Thoracic aorta (tissue), 2 donors: ENCODE results near the gene DCT. TPM values are rescaled to one million over a fixed set of nuclear protein-coding genes. Genes with fewer than 3 reads are reported as not detected.

Experiments used
- ATAC-seq: fragments of 150-250 bp; one replicate; pipeline ENCODE4 v1.8.0; 2017; ENCODE audit warnings: low read depth; ENCODE audit not compliant: insufficient number of reproducible peaks, low FRiP score
- DNase-seq: peaks from one replicate; pipeline ENCODE4 v3.0.0-alpha.2; 2020; ENCODE audit warnings: low spot score
- H3K27ac ChIP-seq, 2 donors: fragments of 200-600 bp; sonication (generic); 1 replicate in 1 of 2; 2 replicates in 1 of 2; pipeline ENCODE4 v1.5.1; 2016; ENCODE audit warnings: mild to moderate bottlenecking in 2 of 2, moderate library complexity in 2 of 2
- H3K27me3 ChIP-seq: fragments of 200-600 bp; sonication (generic); replicated peaks from 2 replicates; pipeline ENCODE4 v1.6.0; 2016; ENCODE audit warnings: mild to moderate bottlenecking; ENCODE audit not compliant: insufficient read depth
- H3K36me3 ChIP-seq: fragments of 200-600 bp; sonication (generic); one replicate; pipeline ENCODE4 v1.5.1; 2016
- H3K4me1 ChIP-seq, 2 donors: fragments of 200-600 bp; sonication (generic); 1 replicate in 1 of 2; 2 replicates in 1 of 2; pipeline versions ENCODE4 v1.5.1 to v1.6.0; 2016; ENCODE audit warnings: low read depth in 2 of 2, mild to moderate bottlenecking in 1 of 2; ENCODE audit not compliant: control insufficient read depth in 1 of 2
- H3K4me3 ChIP-seq: fragments of 200-600 bp; sonication (generic); 2 replicates; pipeline ENCODE4 v1.5.1; 2016; ENCODE audit warnings: mild to moderate bottlenecking
- H3K9me3 ChIP-seq: fragments of 200-600 bp; sonication (generic); 2 replicates; pipeline ENCODE4 v1.5.1; 2016
- CTCF ChIP-seq: fragments of 200-600 bp; sonication (generic); IDR thresholded peaks from one replicate; pipeline ENCODE4 v1.5.1; 2019; ENCODE audit warnings: antibody characterized with exemption
- total RNA-seq, 2 donors: library from RNA; depleted of rRNA; stranded (reverse); fragments of >200 nt; gene quantifications; one replicate each; pipeline versions ENCODE4 v1.1.0 to v1.2.3, GENCODE V29; 2016

DCT gene
- total RNA-seq, 2 donors from 2014 or later: 0.27 TPM; not detected in 1

- Histone ChIP-seq H3K36me3 (no peaks in the 10 kb centered on the region), H3K4me3 (no peak overlapping the region), H3K4me1 (no peaks in the 10 kb centered on the region), H3K9me3 (no peaks in the 10 kb centered on the region), H3K27ac (no peak overlapping the region), H3K27me3 (no peaks in the 10 kb centered on the region)
- DNase-seq (no peak), ATAC-seq (no peak)
- TF ChIP-seq CTCF: no peak
Measured at GRCh38 chr13:94408314-94409036, 71.0 kb downstream of the DCT start.

- Histone ChIP-seq H3K27ac (no peak overlapping the region), H3K27me3 (no peaks in the 10 kb centered on the region), H3K36me3 (no peaks in the 10 kb centered on the region), H3K9me3 (no peaks in the 10 kb centered on the region), H3K4me1 (no peaks in the 10 kb centered on the region), H3K4me3 (no peak overlapping the region)
- no peak for TF ChIP-seq CTCF
- no peak for ATAC-seq
- no peak for DNase-seq
Measured at GRCh38 chr13:94400874-94401273, 78.6 kb downstream of the DCT start.

GRCh38 chr13:94399812-94400211, 79.7 kb downstream of the DCT start:
- no peaks in the 10 kb centered on the region for H3K4me1 ChIP-seq
- no peak for TF ChIP-seq CTCF
- no peak for DNase-seq
- no peak for ATAC-seq
- H3K27me3 ChIP-seq: no peaks in the 10 kb centered on the region
- H3K9me3 ChIP-seq: no peaks in the 10 kb centered on the region
- no peak overlapping the region for H3K4me3 ChIP-seq
- H3K27ac ChIP-seq: no peak overlapping the region
- H3K36me3 ChIP-seq: no peaks in the 10 kb centered on the region

GRCh38 chr13:94395860-94396259, 83.6 kb downstream of the DCT start:
- TF ChIP-seq CTCF: no peak
- H3K27me3 ChIP-seq: no peaks in the 10 kb centered on the region
- no peak for DNase-seq
- H3K4me1 ChIP-seq: no peaks in the 10 kb centered on the region
- no peak for ATAC-seq
- no peaks in the 10 kb centered on the region for H3K9me3 ChIP-seq
- no peak overlapping the region for H3K4me3 ChIP-seq
- no peak overlapping the region for H3K27ac ChIP-seq
- no peaks in the 10 kb centered on the region for H3K36me3 ChIP-seq

- no peaks in the 10 kb centered on the region for H3K36me3 ChIP-seq
- TF ChIP-seq CTCF: no peak
- H3K4me1 ChIP-seq: peaks cover 0 to 11% of the 10 kb centered on the region in 2 donors
- no peaks in the 10 kb centered on the region for H3K9me3 ChIP-seq
- DNase-seq (no peak), ATAC-seq (no peak)
- no peak overlapping the region for H3K4me3 ChIP-seq
- H3K27ac ChIP-seq: no peak overlapping the region
- H3K27me3 ChIP-seq: no peaks in the 10 kb centered on the region
Measured at GRCh38 chr13:94394723-94395122, 84.8 kb downstream of the DCT start.
